Astrocyte of the cerebellum (primary cell): ENCODE measurements around the gene SLC52A1.
A peak's percentile ranks its signal among the peaks of the same experiment; 100 is the strongest.
"Not testable (repeated sequence)": the region's sequence is repeated elsewhere in the genome, so short reads cannot be mapped to it uniquely, and the experiment has no call there.

ENCODE experiments used
- DNase-seq: peaks from one replicate; pipeline ENCODE4 v3.0.0-alpha.2; 2011; ENCODE audit warnings: low read depth
- H3K4me3 ChIP-seq: 2 replicates; pipeline ENCODE4 v1.5.1; 2011; ENCODE audit warnings: mild to moderate bottlenecking, low read depth, low read length, moderate library complexity
- CTCF ChIP-seq: IDR thresholded peaks from 2 replicates; pipeline ENCODE4 v1.5.1; 2012; ENCODE audit warnings: low read length, low read depth, moderate library complexity, mild to moderate bottlenecking; ENCODE audit errors: missing control alignments
- in situ Hi-C: cut with HindIII; loops from 2 replicates; pipeline ENCODE4 v1.10.0; 2017; ENCODE audit warnings: low sequenced_read_pairs

The SLC52A1 gene

GRCh38 chr17:5032865-5033264, 2.4 kb downstream of the SLC52A1 start:
- no peak overlapping the region for H3K4me3 ChIP-seq
- TF ChIP-seq CTCF = no peak
- DNase-seq = no peak
- in situ Hi-C loops = no loop called here

- H3K4me3 ChIP-seq = peak overlapping the region; percentile 29
- TF ChIP-seq CTCF = peak; percentile 78
- DNase-seq = peak; percentile 37
- in situ Hi-C loops = no loop called here
Measured at GRCh38 chr17:5031365-5032082, 3.7 kb downstream of the SLC52A1 start.

- in situ Hi-C loops, DNase-seq: not testable (repeated sequence)
Measured at GRCh38 chr17:5030168-5030567, 5.1 kb downstream of the SLC52A1 start.

GRCh38 chr17:5027916-5028315, 7.3 kb downstream of the SLC52A1 start:
- no peak for DNase-seq
- H3K4me3 ChIP-seq = no peak overlapping the region
- in situ Hi-C loops = no loop called here
- TF ChIP-seq CTCF = no peak

More at GRCh38 chr17:5030168-5030567, 5.1 kb downstream of the SLC52A1 start:
- H3K4me3 ChIP-seq = not testable (repeated sequence)

GRCh38 chr17:5027299-5027698, 7.9 kb downstream of the SLC52A1 start:
- no peak for DNase-seq
- no peak for TF ChIP-seq CTCF
- in situ Hi-C loops = no loop called here
- H3K4me3 ChIP-seq = no peak overlapping the region

- no peak for DNase-seq
- no peak for TF ChIP-seq CTCF
- H3K4me3 ChIP-seq = no peak overlapping the region
- in situ Hi-C loops = no loop called here
Measured at GRCh38 chr17:5024604-5025003, 10.6 kb downstream of the SLC52A1 start.

GRCh38 chr17:5023588-5024147, 11.6 kb downstream of the SLC52A1 start:
- in situ Hi-C loops = no loop called here
- TF ChIP-seq CTCF = no peak
- no peak for DNase-seq
- H3K4me3 ChIP-seq = no peak overlapping the region
